Karpas-422 (cell line): ENCODE results near the gene NBEA. TPM values are rescaled to one million over a fixed set of nuclear protein-coding genes. Genes with fewer than 3 reads are reported as not detected.
"Not testable (repeated sequence)": the region's sequence is repeated elsewhere in the genome, so short reads cannot be mapped to it uniquely, and the experiment has no call there.

ENCODE experiments used
- DNase-seq: peaks from one replicate; pipeline ENCODE4 v3.0.0-alpha.2; 2015
- H2AFZ ChIP-seq: fragments of 200-600 bp; sonication (generic); 2 replicates; pipeline ENCODE4 v1.6.1; 2014; ENCODE audit warnings: antibody characterized with exemption, low read length, mixed read lengths
- H3K27ac ChIP-seq: fragments of 200-600 bp; sonication (generic); 2 replicates; pipeline ENCODE4 v1.5.1; 2014; ENCODE audit warnings: mild to moderate bottlenecking, low read length, moderate library complexity
- H3K27me3 ChIP-seq: fragments of 200-600 bp; sonication (generic); 2 replicates; pipeline ENCODE4 v1.6.1; 2014; ENCODE audit warnings: low read length, mixed read lengths
- H3K36me3 ChIP-seq: fragments of 200-600 bp; sonication (generic); 2 replicates; pipeline ENCODE4 v1.6.1; 2014; ENCODE audit warnings: low read length, mixed read lengths; ENCODE audit not compliant: insufficient read depth
- H3K4me1 ChIP-seq: fragments of 200-600 bp; sonication (generic); 2 replicates; pipeline ENCODE4 v1.6.1; 2014; ENCODE audit warnings: mild to moderate bottlenecking, low read length, mixed read lengths
- H3K4me2 ChIP-seq: fragments of 200-600 bp; sonication (generic); 2 replicates; pipeline ENCODE4 v1.6.1; 2014; ENCODE audit warnings: low read length, low read depth, mild to moderate bottlenecking; ENCODE audit not compliant: poor library complexity, severe bottlenecking
- H3K4me3 ChIP-seq: fragments of 200-600 bp; sonication (generic); 2 replicates; pipeline ENCODE4 v1.5.1; 2014; ENCODE audit warnings: mild to moderate bottlenecking, antibody characterized with exemption, low read length, mixed read lengths
- H3K79me2 ChIP-seq: fragments of 200-600 bp; sonication (generic); 2 replicates; pipeline ENCODE4 v1.6.1; 2014; ENCODE audit warnings: mild to moderate bottlenecking, low read length, mixed read lengths
- H3K9ac ChIP-seq: fragments of 200-600 bp; sonication (generic); 2 replicates; pipeline ENCODE4 v1.6.0; 2014; ENCODE audit warnings: low read length
- H3K9me2 ChIP-seq: fragments of 200-600 bp; sonication (generic), shearing (Covaris generic); replicated peaks from 2 replicates; pipeline ENCODE4 v1.6.0; 2014; ENCODE audit warnings: mild to moderate bottlenecking, low read length, moderate library complexity; ENCODE audit not compliant: insufficient read depth
- H3K9me3 ChIP-seq: fragments of 300-700, 200-600 bp; sonication (generic); 2 replicates; pipeline ENCODE4 v1.6.1; 2014; ENCODE audit warnings: low read length, mixed read lengths
- H4K20me1 ChIP-seq: fragments of 200-600 bp; sonication (generic); 2 replicates; pipeline ENCODE4 v1.6.1; 2014; ENCODE audit warnings: mild to moderate bottlenecking, antibody characterized with exemption, low read length, low read depth; ENCODE audit not compliant: insufficient read depth
- total RNA-seq: library from RNA; depleted of rRNA; stranded (reverse); fragments of >200 nt; shearing (Covaris generic); gene quantifications from 2 replicates; pipeline ENCODE4 v1.2.3, GENCODE V29; 2014; ENCODE audit warnings: low replicate concordance

Gene NBEA
- total RNA-seq, 1 experiment from 2014 or later: 4.0 TPM

- Histone ChIP-seq H3K27me3 (no peaks in the 10 kb centered on the region), H3K4me3 (no peak overlapping the region)
Measured at GRCh38 chr13:35055705-35056104, 113.6 kb downstream of the NBEA start.

GRCh38 chr13:35057858-35058257 lies 115.8 kb downstream of the NBEA start:
- no peak overlapping the region for H3K9ac ChIP-seq

More at GRCh38 chr13:35055705-35056104, 113.6 kb downstream of the NBEA start:
- H2AFZ ChIP-seq: no peak overlapping the region
- no peak for DNase-seq
- H3K9me3 ChIP-seq: no peaks in the 10 kb centered on the region
- H3K9ac ChIP-seq: no peak overlapping the region
- H3K4me1 ChIP-seq: no peaks in the 10 kb centered on the region
- H3K36me3 ChIP-seq: no peaks in the 10 kb centered on the region
- no peak overlapping the region for H3K27ac ChIP-seq
- H3K9me2 ChIP-seq: no peaks in the 10 kb centered on the region
- no peak overlapping the region for H3K4me2 ChIP-seq
- H4K20me1 ChIP-seq: no peaks in the 10 kb centered on the region
- no peaks in the 10 kb centered on the region for H3K79me2 ChIP-seq

GRCh38 chr13:35058585-35058984 lies 116.5 kb downstream of the NBEA start:
- H3K9me3 ChIP-seq, H3K36me3 ChIP-seq, H3K9ac ChIP-seq, H2AFZ ChIP-seq, H3K9me2 ChIP-seq, H3K27me3 ChIP-seq, H3K4me1 ChIP-seq, H4K20me1 ChIP-seq, H3K4me2 ChIP-seq, H3K4me3 ChIP-seq, H3K27ac ChIP-seq, DNase-seq, H3K79me2 ChIP-seq: not testable (repeated sequence)

More at GRCh38 chr13:35057858-35058257, 115.8 kb downstream of the NBEA start:
- H3K36me3 ChIP-seq: no peaks in the 10 kb centered on the region
- no peak overlapping the region for H3K4me2 ChIP-seq
- H3K27me3 ChIP-seq: no peaks in the 10 kb centered on the region
- DNase-seq: no peak
- H3K27ac ChIP-seq: no peak overlapping the region
- H3K9me3 ChIP-seq: no peaks in the 10 kb centered on the region
- H3K4me3 ChIP-seq: no peak overlapping the region
- no peaks in the 10 kb centered on the region for H3K9me2 ChIP-seq
- H3K79me2 ChIP-seq: no peaks in the 10 kb centered on the region
- no peak overlapping the region for H2AFZ ChIP-seq
- H4K20me1 ChIP-seq: no peaks in the 10 kb centered on the region
- H3K4me1 ChIP-seq: no peaks in the 10 kb centered on the region

GRCh38 chr13:35086667-35087066 lies 144.6 kb downstream of the NBEA start:
- Histone ChIP-seq H3K9me2 (no peaks in the 10 kb centered on the region), H3K79me2 (no peaks in the 10 kb centered on the region), H3K4me3 (no peak overlapping the region), H2AFZ (no peak overlapping the region), H4K20me1 (no peaks in the 10 kb centered on the region), H3K27ac (no peak overlapping the region), H3K9ac (no peak overlapping the region), H3K36me3 (no peaks in the 10 kb centered on the region), H3K4me1 (no peaks in the 10 kb centered on the region), H3K4me2 (no peak overlapping the region), H3K27me3 (no peaks in the 10 kb centered on the region), H3K9me3 (no peaks in the 10 kb centered on the region)
- no peak for DNase-seq

- Histone ChIP-seq H3K4me2 (no peak overlapping the region), H3K79me2 (no peaks in the 10 kb centered on the region), H3K27me3 (no peaks in the 10 kb centered on the region), H2AFZ (no peak overlapping the region), H3K9ac (no peak overlapping the region), H3K27ac (no peak overlapping the region), H3K4me1 (no peaks in the 10 kb centered on the region), H4K20me1 (no peaks in the 10 kb centered on the region), H3K9me2 (no peaks in the 10 kb centered on the region), H3K4me3 (no peak overlapping the region), H3K9me3 (no peaks in the 10 kb centered on the region), H3K36me3 (no peaks in the 10 kb centered on the region)
- no peak for DNase-seq
Measured at GRCh38 chr13:35092251-35092650, 150.2 kb downstream of the NBEA start.

GRCh38 chr13:35092751-35093150 lies 150.7 kb downstream of the NBEA start:
- H3K9ac ChIP-seq: no peak overlapping the region
- H3K4me2 ChIP-seq: no peak overlapping the region
- no peaks in the 10 kb centered on the region for H3K4me1 ChIP-seq
- no peak overlapping the region for H2AFZ ChIP-seq
- H3K9me2 ChIP-seq: no peaks in the 10 kb centered on the region
- H3K36me3 ChIP-seq: no peaks in the 10 kb centered on the region
- H3K79me2 ChIP-seq: no peaks in the 10 kb centered on the region
- no peaks in the 10 kb centered on the region for H3K27me3 ChIP-seq
- H3K27ac ChIP-seq: no peak overlapping the region
- DNase-seq: no peak
- H3K9me3 ChIP-seq: no peaks in the 10 kb centered on the region
- H3K4me3 ChIP-seq: no peak overlapping the region
- no peaks in the 10 kb centered on the region for H4K20me1 ChIP-seq

GRCh38 chr13:35093356-35093755 lies 151.3 kb downstream of the NBEA start:
- Histone ChIP-seq H3K9me3 (no peaks in the 10 kb centered on the region), H2AFZ (no peak overlapping the region), H4K20me1 (no peaks in the 10 kb centered on the region), H3K4me2 (no peak overlapping the region), H3K9me2 (no peaks in the 10 kb centered on the region), H3K36me3 (no peaks in the 10 kb centered on the region), H3K79me2 (no peaks in the 10 kb centered on the region), H3K9ac (no peak overlapping the region), H3K27me3 (no peaks in the 10 kb centered on the region), H3K4me1 (no peaks in the 10 kb centered on the region), H3K4me3 (no peak overlapping the region), H3K27ac (no peak overlapping the region)
- no peak for DNase-seq

GRCh38 chr13:35106771-35107170 lies 164.7 kb downstream of the NBEA start:
- not testable (repeated sequence) for H3K27ac ChIP-seq

GRCh38 chr13:35107535-35107934 lies 165.5 kb downstream of the NBEA start:
- no peaks in the 10 kb centered on the region for H3K79me2 ChIP-seq
- H2AFZ ChIP-seq: no peak overlapping the region
- H3K4me2 ChIP-seq: no peak overlapping the region
- H3K9ac ChIP-seq: no peak overlapping the region
- no peak overlapping the region for H3K4me3 ChIP-seq
- no peaks in the 10 kb centered on the region for H3K9me2 ChIP-seq
- no peak for DNase-seq
- no peaks in the 10 kb centered on the region for H3K27me3 ChIP-seq
- H3K4me1 ChIP-seq: no peaks in the 10 kb centered on the region
- H4K20me1 ChIP-seq: no peaks in the 10 kb centered on the region
- no peaks in the 10 kb centered on the region for H3K9me3 ChIP-seq
- H3K27ac ChIP-seq: no peak overlapping the region
- H3K36me3 ChIP-seq: no peaks in the 10 kb centered on the region

More at GRCh38 chr13:35106771-35107170, 164.7 kb downstream of the NBEA start:
- H3K4me2 ChIP-seq, DNase-seq, H3K9me3 ChIP-seq, H3K36me3 ChIP-seq, H3K79me2 ChIP-seq, H3K4me3 ChIP-seq, H3K9ac ChIP-seq, H3K27me3 ChIP-seq, H3K4me1 ChIP-seq, H2AFZ ChIP-seq, H4K20me1 ChIP-seq, H3K9me2 ChIP-seq: not testable (repeated sequence)
